Testis (tissue), 2 donors: ENCODE data around the gene OR4D1.

Source experiments
- CTCF ChIP-seq, 3 experiments: fragments of 450-650 bp in 2 of 3; fragments of 200-600 bp in 1 of 3; sonication (generic) in 1 of 3; IDR thresholded peaks; one replicate each; pipeline ENCODE4 v1.5.1; 2016 to 2019; ENCODE audit warnings: antibody characterized with exemption in 3 of 3, mild to moderate bottlenecking in 2 of 3, moderate library complexity in 1 of 3
- POLR2A ChIP-seq: fragments of 450-650 bp; IDR thresholded peaks from one replicate; pipeline ENCODE4 v1.6.1; 2017; ENCODE audit warnings: antibody characterized with exemption, mild to moderate bottlenecking, moderate library complexity

- TF ChIP-seq CTCF (IDR thresholded peaks at IDR 0.05) (no peak), POLR2A (no peak)
Measured at GRCh38 chr17:58176200-58176599, 28.0 kb downstream of the OR4D1 start.
